A673 (cell line): ENCODE data around the gene CYSTM1. TPM values are rescaled to one million over a fixed set of nuclear protein-coding genes. Genes with fewer than 3 reads are reported as not detected.

Experiments used
- BruUV-seq: library from RNA; stranded (reverse); fragments of 400-500 nt; replicated peaks from 2 replicates; lab custom pipeline; 2021; lab: Mats Ljungman, UMichigan
- CTCF ChIA-PET: fragments of 300-600 bp; sonication (Branson Sonifier 250); formaldehyde crosslinking; loops from one replicate; lab custom pipeline; 2022; ENCODE audit warnings: antibody characterized with exemption; lab: Charles Lee
- POLR2A ChIA-PET: fragments of 300-600 bp; sonication (Branson Sonifier 250); formaldehyde crosslinking; loops from one replicate; lab custom pipeline; 2022; ENCODE audit warnings: antibody characterized with exemption; ENCODE audit not compliant: low non-redundant PET; lab: Charles Lee
- DNase-seq: peaks from one replicate; pipeline ENCODE4 v3.0.0-alpha.2; 2015; ENCODE audit warnings: low spot score
- H3K27ac ChIP-seq: fragments of 200-600 bp; sonication (generic); 2 replicates; pipeline ENCODE4 v1.5.1; 2016; ENCODE audit warnings: mixed run types, low read depth, mild to moderate bottlenecking, mixed read lengths, antibody characterized with exemption, low read length; ENCODE audit not compliant: poor library complexity, severe bottlenecking
- H3K27me3 ChIP-seq: fragments of 200-600 bp; sonication (generic); replicated peaks from 2 replicates; pipeline ENCODE4 v1.6.1; 2017; ENCODE audit warnings: mixed run types, low read depth, mild to moderate bottlenecking, mixed read lengths, antibody characterized with exemption, low read length; ENCODE audit not compliant: insufficient read depth, poor library complexity
- H3K36me3 ChIP-seq: fragments of 200-600 bp; sonication (generic); 2 replicates; pipeline ENCODE4 v1.6.1; 2016; ENCODE audit warnings: mixed run types, mild to moderate bottlenecking, mixed read lengths, antibody characterized with exemption, low read length; ENCODE audit not compliant: insufficient read depth, poor library complexity, severe bottlenecking
- H3K4me1 ChIP-seq: fragments of 200-600 bp; sonication (generic); 2 replicates; pipeline ENCODE4 v1.6.1; 2017; ENCODE audit warnings: mixed run types, mild to moderate bottlenecking, mixed read lengths, antibody characterized with exemption, low read length; ENCODE audit not compliant: insufficient read depth, poor library complexity, severe bottlenecking
- H3K4me3 ChIP-seq: fragments of 200-600 bp; sonication (generic); 2 replicates; pipeline ENCODE4 v1.5.1; 2016; ENCODE audit warnings: low read depth, mixed run types, mild to moderate bottlenecking, mixed read lengths, low read length; ENCODE audit not compliant: poor library complexity, severe bottlenecking
- H3K9me3 ChIP-seq: fragments of 200-600 bp; sonication (generic); 2 replicates; pipeline ENCODE4 v1.6.1; 2016; ENCODE audit warnings: mixed run types, low read depth, mild to moderate bottlenecking, mixed read lengths, antibody characterized with exemption, low read length; ENCODE audit not compliant: poor library complexity, severe bottlenecking
- CTCF ChIP-seq: fragments of 300-800, 200-600 bp; sonication (generic); conservative IDR thresholded peaks from 2 replicates; pipeline ENCODE4 v1.5.1; 2017; ENCODE audit warnings: low read depth, mild to moderate bottlenecking, antibody characterized with exemption, low read length, moderate library complexity, mixed read lengths
- EZH2 ChIP-seq: fragments of 200-600 bp; sonication (generic); IDR thresholded peaks from 2 replicates; pipeline ENCODE4 v1.6.1; 2017; ENCODE audit warnings: borderline replicate concordance, low read depth, mild to moderate bottlenecking, mixed read lengths, antibody characterized with exemption, low read length; ENCODE audit not compliant: poor library complexity, severe bottlenecking
- intact Hi-C: fragments of 100-400 bp; cut with micrococcal nuclease; formaldehyde crosslinking; loops from one replicate; pipeline ENCODE4 v1.10.0; 2022; ENCODE audit not compliant: unreplicated experiment
- total RNA-seq: library from RNA; stranded (reverse); gene quantifications from 2 replicates; pipeline ENCODE4 v1.2.3, GENCODE V29; 2021

The CYSTM1 gene
- total RNA-seq, 1 experiment from 2014 or later, result 35.5 TPM

GRCh38 chr5:140243706-140244250 lies 68.8 kb downstream of the CYSTM1 start:
- no peak for TF ChIP-seq CTCF
- no peak for TF ChIP-seq EZH2
- POLR2A ChIA-PET, result interaction anchor here (0.6 kb wide), 1 partner anchor 54 kb away, joined by 5 read pairs; no protein-coding TSS in a partner anchor
- Histone ChIP-seq H3K36me3 (peaks cover 6% of the 10 kb centered on the region), H3K9me3 (no peaks in the 10 kb centered on the region), H3K27ac (no peak overlapping the region), H3K4me3 (no peak overlapping the region), H3K27me3 (no peaks in the 10 kb centered on the region), H3K4me1 (peaks cover 26% of the 10 kb centered on the region)
- no peak for DNase-seq
- CTCF ChIA-PET, result interaction anchor here (0.5 to 3.3 kb wide), 15 partner anchors 50 to 759 kb away, joined by 3 to 70 read pairs (median 4); partner anchors contain the start of genes ANKHD1, HBEGF, IK and PFDN1
- intact Hi-C loops, result loop anchor here (1.0 kb wide), 2 partner anchors 108 to 114 kb away; no protein-coding TSS in a partner anchor
- no TSS peak for BruUV-seq

DNA sequence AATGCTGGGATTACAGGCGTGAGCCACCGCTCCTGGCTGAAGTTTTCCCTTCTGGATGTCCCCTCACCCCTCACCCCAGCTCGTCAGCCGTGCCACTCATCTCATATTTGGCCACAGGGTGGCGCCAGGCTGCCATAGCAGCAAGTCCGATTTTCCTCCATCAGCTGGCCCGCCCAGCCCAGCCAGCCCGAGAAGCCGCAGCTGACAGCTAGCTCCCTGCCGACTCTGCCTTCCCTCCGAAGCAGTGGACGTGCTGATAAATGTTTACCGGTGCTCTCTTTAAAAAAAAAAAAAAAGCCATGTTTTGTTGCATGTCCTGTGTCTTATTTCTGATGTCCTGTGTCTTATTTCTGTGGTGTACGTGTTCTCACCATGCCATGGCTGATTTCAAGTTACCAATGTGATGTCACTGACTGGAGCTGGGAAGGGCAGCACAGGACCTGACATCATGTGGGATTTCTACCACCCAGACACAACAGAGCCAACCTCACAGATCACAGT lies 69.6 kb downstream of the CYSTM1 start:
- BruUV-seq, result no TSS peak
- Histone ChIP-seq H3K27me3 (no peaks in the 10 kb centered on the region), H3K9me3 (no peaks in the 10 kb centered on the region), H3K36me3 (peaks cover 6% of the 10 kb centered on the region), H3K4me3 (no peak overlapping the region), H3K27ac (no peak overlapping the region), H3K4me1 (peaks cover 26% of the 10 kb centered on the region)
- ChIA-PET CTCF (interaction anchor here (0.5 to 3.3 kb wide), 17 partner anchors 49 to 759 kb away, joined by 3 to 70 read pairs (median 4); partner anchors contain the start of genes ANKHD1, HBEGF, IK and PFDN1), POLR2A (interaction anchor here (0.6 kb wide), 1 partner anchor 53 kb away, joined by 5 read pairs; no protein-coding TSS in a partner anchor)
- intact Hi-C loops, result loop anchor here (1.0 to 5.0 kb wide), 3 partner anchors 107 to 468 kb away; no protein-coding TSS in a partner anchor
- DNase-seq, result peak; percentile 92
- no peak for TF ChIP-seq EZH2
- peak; percentile 88 for TF ChIP-seq CTCF

DNA sequence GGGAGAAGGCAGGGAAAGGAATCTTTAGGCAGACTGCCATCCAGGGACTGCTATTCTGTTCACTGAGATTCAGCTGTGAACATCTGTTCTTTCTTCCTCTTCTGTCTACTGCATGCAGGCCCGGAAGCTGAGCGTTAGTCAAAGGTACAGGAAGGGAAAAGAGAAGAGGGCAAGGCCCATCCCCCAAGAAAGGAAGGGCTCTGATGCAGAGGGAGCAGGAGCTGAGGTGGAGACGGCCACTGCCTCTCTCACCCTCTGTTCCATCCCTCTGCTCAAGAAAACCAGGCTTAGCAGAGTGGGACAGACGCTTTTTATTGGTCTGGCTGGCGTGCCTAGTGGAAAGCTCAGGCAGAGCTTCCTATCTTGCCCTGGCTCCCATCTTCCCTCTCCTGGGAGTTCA lies 70.4 kb downstream of the CYSTM1 start:
- no peak overlapping the region for H3K27ac ChIP-seq
- H3K4me3 ChIP-seq, result no peak overlapping the region
- ChIA-PET POLR2A (no interaction called here), CTCF (interaction anchor here (1.2 to 3.3 kb wide), 7 partner anchors 80 to 156 kb away, joined by 4 to 70 read pairs (median 13); partner anchors contain the start of genes ANKHD1, HBEGF and SLC4A9)
- no peak for DNase-seq
- H3K4me1 ChIP-seq, result peaks cover 22% of the 10 kb centered on the region
- H3K27me3 ChIP-seq, result no peaks in the 10 kb centered on the region
- H3K36me3 ChIP-seq, result peaks cover 6% of the 10 kb centered on the region
- BruUV-seq, result TSS peak; percentile 92
- intact Hi-C loops, result loop anchor here (5.0 kb wide), 1 partner anchor 467 kb away; no protein-coding TSS in a partner anchor
- no peak for TF ChIP-seq EZH2
- no peak for TF ChIP-seq CTCF
- H3K9me3 ChIP-seq, result no peaks in the 10 kb centered on the region
